Fibroblast of skin of right biceps (primary cell): Measurements from ENCODE around the gene RPL39L.
"Not testable (repeated sequence)": the region's sequence is repeated elsewhere in the genome, so short reads cannot be mapped to it uniquely, and the experiment has no call there.

Experiments used
- DNase-seq: peaks from one replicate; pipeline ENCODE4 v3.0.0-alpha.2; 2013

RPL39L gene

DNA sequence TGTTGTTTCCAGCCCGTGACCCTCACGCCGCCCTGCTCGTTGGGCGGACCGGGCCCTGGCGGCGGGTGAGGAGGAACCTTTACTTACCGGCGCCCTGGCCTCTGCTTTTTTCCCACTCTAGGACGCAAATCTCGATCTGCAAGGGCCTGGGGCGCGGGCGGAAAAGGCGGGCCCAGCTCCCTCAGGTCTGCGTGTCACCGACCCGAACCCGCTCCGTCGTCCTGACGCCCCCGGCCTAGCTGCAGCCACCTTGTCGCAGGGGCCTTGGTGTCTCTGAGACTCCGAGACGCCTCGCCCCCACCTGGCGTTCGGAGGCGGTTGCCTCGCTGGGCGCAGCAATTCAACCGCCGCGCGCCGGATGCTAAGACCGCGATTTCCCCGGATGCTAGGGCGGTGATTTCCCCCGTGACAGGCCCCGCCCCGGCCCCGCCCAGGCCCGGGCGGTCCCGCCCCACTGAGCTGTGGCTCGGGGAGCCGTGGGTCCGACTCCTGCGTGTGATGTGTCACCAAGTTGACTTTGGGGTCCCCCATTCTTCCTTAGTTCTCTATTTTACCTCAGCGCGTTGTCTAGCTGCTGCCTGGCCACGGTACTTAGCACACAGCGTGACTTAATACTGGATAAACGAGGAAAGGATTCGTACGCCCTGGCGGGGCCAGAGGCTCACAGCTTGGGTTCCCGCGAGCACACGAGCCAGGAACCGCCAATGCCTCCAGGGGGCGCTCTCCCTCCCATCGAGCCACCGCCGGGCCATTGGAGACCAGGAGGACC is at the start of gene RPL39L:
TSS of gene RPL39L (minus strand) at position 371 of the 769 bp plus-strand sequence. CDS start 18,196 bp downstream, outside the sequence.
- peak; percentile 88 for DNase-seq

DNA sequence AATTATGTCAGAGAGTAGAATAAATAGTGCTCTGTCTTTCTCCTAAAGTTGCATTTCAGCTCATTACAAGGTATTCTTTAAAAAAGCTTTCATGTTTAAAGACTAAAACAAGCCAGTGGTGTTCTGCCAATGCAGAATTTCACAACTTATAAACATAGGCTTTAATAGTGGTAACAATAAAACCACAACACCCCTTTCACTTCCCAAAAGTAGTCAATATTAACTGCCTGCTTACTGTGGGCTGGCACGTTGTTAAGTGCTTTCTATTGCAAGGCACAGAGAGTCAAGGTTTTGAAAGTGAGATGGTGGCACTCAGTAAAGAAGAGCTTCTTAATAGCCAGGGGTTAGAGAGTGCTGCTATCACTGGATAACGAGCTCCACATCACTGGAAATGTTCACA is 49.6 kb upstream of the RPL39L start:
- DNase-seq = no peak

DNA sequence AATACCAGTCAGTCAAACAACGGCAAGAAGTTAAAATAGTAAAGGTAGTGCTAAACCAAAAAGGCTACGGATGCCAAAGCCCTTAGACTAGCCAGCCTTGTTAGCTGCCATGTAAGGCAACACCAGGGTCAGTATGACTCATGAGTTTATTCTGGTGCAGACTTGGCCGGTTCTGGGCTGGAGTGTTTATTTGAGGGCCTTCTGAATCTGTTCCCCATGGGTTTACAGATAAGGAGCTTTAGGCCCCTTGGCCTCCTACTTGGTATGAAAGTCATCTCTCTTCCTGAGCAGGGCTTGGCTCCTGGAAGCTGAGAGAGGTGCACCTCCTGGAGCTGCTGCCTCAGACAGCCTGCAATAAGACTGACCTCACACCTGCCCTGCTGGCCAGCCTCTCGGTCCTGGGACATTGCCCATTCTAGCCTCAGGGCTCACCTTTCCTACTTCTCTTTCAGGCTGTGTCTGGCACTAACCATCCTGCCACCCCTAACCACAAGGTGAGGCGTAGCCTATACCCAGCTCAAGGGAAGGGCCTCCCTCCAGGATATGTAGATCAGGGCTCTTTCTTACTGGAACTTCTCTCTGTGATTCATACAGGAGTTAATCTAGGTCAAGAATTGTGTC is 47.6 kb upstream of the RPL39L start:
- peak; percentile 68 for DNase-seq

DNA sequence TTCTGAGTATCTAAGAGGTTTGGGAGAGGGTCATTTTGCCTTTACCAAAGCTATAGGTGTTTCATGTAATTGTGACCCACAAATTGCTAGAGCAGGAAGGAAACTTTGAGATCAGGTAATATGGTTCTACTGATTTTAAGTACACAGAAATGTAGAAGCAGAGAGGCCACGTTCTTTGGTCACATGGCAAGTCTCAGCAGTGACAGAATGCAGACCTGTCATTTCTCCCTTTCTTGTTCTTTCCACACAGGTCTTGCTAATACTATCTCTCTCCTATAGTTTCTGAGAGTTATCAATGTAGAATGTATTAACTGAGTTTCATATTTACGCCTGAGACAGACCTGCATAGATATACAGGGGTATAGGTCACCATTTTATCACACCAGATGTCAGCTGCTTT is 47.1 kb upstream of the RPL39L start:
- no peak for DNase-seq

DNA sequence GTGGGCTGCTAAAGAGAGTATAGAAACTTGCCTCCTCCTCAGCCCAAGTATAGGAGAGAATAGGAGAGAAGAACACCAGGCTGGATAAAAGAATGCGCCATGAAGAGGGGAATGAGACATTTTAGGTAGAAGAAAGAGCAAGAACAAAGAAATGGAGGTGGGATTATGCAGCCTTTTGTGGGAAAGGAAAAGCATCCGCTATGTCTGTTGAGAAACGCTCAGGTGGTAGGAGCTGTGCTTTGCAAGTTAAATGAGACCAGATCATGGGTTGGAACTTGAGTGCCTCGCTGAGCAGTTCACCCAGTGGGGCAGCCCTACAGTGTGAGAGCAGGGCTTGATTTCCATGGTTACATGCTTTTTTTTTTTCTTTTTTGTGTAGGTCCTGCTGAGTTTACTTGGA is 46.5 kb upstream of the RPL39L start:
- DNase-seq = no peak

DNA sequence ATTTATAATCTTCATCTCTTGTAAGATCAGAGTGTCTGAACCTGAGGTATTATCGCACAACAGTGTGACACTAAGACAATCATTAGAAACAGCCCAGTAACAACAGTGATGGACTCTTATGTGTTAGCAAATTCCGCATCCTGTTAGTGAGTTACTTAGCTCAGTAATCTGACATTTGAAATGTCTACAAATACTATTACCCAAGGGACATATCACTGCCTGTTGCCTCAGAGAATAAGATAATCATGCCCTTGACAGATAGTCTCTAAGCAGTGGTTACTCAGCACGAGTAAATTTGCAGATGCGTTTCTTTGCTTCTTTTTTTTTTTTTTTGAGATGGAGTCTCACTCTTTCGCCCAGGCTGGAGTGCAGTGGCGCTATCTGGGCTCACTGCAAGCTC is 44.6 kb upstream of the RPL39L start:
- no peak for DNase-seq

DNA sequence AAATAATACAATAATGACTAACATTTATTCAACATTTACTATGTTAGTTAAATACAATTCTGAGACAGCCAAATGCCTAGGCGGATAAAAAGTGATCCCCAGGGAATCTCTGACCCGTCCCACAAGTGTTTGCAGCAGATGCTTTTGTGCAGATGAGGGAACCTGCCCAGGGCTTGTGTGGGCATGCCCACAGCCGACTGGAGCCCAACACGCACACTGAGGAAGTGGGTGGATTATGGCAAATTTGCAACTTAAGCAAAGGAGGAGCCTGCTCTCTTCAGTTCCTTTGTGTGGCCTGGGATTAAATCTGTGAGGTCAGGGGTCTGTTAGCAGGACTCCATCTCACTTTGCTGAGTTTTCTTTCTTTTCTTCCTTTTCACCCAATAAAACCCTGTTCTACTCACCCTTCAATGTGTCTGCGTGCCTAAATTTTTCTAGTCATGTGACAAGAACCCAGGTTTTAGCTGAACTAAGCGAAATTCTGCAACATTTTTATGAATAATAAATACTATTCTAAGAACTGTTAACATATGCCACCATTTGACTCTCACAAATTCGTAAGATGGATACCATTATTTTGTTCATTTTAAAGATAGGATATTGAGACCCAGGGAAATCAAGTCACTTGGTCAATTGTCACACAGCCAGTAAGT is 44.0 kb upstream of the RPL39L start:
- DNase-seq = peak; percentile 27

DNA sequence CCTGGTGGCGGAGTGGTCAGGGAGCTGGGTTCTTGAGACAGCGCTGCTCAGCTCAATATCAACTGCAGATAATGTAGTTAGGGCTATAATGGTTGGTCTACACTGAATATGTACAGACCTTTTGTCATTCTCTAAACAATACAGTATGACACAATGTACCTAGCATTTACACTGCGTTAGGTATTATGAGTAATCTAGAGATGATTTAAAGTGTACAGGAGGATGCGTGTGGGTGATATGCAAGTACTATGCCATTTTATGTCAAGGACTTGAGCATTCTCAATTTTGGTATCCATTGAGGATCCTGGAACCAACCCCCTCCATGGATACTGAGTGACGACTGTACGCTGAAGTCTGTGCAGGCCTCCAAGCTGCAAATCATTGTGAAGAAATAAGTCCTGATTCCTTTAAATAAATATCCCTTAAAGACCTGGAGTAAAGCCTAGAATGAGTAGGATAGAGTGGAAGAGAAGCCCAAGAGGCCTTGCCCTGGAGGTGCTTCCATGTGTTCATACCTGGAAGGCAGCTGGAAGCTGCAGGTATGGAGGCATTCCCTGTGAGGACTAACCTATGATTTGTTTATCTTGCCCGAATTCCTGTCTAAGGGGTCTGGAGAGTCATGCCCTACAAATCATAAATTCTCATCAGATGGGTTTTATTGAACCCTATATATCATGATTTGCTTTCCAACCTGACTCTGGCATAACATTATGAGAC is 42.3 kb upstream of the RPL39L start:
- DNase-seq = no peak

DNA sequence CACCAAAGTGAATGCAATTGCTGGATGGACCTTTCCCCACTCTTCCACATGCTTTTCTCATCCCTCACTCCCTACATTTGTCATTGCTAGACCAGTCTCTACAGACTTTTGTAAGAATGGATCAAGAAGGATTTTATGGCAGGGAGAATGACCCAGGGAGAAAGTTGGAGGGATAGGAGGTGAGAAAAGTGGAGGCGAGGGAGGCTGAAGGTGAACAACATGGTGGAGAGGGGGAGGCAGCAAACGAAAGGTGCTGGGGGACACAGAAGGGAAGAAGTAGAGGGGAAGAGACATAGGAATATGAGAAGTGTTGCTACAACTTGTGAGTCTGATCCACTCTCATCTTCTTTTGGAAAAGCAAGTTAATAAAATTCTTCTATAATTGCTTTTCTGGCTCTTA is 33.6 kb upstream of the RPL39L start:
- no peak for DNase-seq

DNA sequence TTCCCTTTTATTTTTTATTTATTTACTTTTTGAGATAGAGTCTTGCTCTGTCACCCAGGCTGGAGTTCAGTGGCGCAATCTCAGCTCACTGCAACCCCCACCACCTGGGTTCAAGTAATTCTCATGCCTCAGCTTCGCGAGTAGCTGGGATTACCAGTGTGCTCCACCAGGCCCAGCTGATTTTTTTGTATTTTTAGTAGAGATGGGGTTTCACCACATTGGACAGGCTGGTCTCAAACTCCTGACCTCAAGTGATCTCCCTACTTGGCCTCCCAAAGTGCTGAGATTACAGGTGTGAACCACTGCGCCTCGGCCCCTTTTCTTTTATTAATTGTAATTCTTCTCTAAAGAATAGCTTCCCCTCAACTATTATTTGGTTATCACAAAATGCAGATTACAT is 31.6 kb upstream of the RPL39L start:
- DNase-seq = not testable (repeated sequence)

DNA sequence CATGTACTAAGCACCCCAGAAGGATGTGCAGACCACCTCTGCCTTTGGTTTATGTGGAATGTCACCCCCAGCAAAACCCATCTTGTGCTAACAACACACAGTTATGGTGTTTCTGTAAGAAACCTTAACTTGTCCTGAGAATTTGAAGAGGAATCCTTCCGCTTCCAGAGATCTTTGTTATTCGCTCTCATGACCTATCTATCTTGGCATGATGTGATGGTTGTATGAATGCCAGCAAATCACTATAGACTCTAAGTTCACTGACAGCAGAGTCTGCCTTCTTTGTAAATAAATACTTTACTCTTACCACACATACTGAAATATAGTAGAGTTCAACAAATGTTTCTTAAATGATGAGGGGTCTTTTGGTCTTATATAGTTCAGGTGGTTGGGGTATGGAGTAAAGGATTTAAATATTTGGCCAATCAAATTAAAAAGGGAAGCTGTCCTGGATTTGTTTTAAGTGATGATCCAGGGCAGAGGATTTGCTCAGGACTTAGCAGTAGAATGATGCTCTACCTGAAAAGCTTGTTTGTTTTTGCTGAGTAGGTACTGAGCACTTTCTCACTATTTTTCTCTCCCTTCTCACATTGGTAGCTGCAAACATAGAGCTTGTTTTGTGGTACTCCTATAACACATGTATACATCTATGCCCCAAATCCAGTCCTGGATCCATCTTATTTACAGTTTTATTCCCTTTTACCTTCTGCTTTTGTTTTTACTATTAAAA is 30.1 kb upstream of the RPL39L start:
- DNase-seq = peak; percentile 53

DNA sequence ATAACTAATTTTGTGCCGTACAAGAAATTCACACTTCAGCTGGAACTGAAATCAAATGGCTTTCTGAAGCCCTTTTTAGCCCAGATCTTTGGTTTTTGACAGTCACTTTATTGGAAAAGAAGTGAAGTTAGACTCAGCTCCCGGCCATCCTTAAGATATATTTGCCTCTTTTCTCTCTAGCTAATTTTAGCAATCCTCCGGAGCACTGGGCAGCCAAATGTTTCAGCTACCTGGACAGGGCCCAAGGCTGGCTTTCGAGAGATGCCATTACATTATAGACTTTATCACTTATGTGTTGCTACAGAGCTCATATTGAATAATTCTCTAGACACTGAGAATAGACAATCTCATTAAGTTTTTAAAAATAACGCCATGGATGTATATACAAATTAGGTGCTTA is 28.5 kb upstream of the RPL39L start:
- DNase-seq = no peak

DNA sequence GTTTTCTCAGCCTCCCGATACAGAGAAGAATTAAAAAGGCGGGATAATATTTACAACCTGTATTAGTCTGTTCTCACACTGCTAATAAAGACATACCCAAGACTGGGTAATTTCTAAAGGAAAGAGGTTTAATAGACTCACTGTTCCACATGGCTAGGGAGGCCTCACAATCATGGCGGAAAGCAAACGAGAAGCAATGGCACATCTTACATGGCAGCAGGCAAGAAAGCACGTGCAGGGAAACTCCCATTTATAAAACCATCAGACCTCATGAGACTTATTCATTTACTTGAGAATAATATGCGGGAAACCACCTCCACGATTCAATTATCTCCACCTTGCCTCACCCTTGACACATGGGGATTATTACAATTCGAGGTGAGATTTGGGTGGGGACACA is 27.5 kb upstream of the RPL39L start:
- DNase-seq = no peak

DNA sequence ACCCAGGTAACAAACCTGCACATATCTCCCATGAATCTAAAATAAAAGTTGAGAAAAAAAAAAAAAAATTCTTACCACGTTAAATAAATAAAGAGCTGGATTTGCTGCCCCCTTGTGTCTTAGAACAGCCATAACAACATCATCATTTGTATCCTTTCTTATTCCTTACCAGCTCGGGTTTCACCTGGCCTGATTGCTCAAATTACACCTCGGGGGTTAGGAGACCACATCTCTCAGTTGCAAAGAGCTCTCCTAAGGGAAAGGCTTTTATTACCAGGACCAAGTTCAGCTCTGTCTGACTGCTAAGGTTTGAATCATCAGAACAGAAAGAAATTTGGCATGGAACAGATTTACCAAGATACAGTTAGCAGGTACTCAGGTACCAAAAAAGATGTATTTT is 25.8 kb upstream of the RPL39L start:
- peak; percentile 64 for DNase-seq

DNA sequence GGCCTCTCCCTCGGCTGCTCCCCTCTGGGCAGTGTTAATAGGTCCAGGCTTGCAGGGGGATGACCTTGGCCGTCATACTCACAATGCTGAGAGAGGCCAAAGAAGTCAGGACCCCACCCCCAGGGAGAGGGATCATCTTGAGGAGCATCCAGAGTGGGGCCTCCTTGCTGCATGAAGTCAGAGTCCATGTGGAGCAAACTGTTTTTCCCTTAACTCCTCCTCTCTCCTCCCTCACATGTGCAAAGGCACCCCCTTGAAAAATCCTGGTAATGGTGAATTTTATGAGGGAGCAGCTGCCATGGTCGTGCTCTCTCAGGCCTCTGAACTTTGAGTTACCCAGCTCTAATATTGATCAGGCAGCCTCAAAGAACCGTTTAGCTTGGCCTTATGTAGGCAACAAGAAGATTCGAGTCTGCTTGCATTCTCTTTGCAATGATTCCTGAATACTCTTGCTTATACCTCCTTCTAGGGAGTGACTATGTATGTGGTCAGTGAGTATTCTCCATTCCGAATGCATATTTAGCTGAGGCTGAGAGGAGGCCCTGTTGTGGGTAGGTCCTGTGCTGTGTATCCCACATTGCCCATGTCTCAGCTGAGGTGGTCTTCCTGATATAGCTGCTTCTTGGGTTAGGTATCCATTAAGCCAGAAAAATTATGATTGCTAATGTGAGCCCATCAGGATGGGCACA is 23.1 kb upstream of the RPL39L start:
- DNase-seq = no peak

DNA sequence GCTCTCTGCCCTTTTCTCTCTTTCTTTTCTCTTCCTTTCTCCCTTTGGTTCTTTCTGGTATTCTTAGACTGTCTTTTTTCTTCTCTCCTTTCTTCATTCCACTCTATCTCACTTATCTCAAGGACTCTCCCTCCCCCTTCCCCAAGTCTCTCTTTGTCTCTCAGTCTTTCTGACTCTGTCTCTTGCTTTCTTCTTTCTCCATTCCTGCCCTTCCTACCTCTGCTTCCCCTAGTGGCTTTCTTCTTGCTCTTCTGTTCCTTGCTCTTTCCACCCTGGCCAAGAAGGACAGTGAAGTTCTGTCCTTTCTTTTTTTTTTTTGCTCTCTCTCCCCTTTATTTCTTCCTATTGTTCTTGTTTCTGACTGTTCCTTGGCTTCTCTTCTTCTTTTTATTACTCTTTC is 22.3 kb upstream of the RPL39L start:
- no peak for DNase-seq

DNA sequence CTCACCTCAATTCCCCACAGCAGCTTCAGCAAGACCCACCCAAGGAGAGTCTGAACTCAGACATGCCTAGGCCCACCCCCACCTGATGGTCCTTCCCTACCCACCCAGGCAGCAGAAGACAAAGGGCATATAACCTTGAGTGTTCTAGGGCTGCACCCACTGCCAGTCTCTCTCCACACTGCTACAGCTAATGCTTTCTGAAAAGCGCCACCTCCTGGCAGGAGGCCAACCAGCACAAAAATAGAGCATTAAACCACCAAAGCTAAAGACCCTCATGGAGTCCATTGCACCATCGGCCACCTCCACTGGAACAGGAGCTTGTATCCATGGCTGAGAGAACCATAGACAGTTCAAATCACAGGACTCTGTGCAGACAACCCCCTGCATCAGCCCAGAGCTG is 11.3 kb upstream of the RPL39L start:
- no peak for DNase-seq

DNA sequence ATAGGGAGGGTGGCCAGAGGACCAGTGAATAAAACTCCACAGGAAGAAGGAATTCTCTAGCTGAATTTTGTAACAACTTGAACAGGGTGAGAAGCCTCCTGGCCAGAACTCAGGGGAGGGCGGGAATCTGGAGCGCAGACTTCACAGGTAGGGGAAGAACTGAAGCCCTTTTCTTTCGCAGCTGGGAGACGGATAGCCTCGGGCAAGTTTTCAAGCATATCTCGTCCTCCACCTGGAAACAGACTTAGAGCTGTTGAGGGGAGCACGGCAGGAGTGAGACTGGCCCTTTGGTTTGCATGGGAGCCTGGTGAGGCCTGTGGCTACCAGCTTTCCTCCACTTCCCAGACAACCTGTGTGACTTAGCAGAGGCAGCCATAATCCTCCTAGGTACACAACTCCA is 10.9 kb upstream of the RPL39L start:
- DNase-seq = no peak

DNA sequence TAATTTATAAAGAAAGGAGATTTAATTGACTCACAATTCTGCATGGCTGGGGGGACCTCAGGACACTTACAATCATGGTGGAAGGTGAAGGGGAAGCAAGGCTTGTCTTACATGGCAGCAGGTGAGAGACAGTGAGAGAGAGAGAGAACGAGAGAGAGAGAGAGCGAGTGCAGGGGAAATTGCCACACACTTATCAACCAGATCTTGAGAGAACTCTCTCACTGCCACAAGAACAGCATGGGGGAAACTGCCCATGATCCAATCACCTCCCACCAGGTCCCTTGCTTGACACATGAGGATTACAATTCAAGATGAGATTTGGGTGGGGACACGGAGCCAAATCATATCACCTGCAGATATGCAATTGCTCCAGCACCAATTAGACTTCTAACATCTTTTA is 7.1 kb upstream of the RPL39L start:
- DNase-seq = no peak

DNA sequence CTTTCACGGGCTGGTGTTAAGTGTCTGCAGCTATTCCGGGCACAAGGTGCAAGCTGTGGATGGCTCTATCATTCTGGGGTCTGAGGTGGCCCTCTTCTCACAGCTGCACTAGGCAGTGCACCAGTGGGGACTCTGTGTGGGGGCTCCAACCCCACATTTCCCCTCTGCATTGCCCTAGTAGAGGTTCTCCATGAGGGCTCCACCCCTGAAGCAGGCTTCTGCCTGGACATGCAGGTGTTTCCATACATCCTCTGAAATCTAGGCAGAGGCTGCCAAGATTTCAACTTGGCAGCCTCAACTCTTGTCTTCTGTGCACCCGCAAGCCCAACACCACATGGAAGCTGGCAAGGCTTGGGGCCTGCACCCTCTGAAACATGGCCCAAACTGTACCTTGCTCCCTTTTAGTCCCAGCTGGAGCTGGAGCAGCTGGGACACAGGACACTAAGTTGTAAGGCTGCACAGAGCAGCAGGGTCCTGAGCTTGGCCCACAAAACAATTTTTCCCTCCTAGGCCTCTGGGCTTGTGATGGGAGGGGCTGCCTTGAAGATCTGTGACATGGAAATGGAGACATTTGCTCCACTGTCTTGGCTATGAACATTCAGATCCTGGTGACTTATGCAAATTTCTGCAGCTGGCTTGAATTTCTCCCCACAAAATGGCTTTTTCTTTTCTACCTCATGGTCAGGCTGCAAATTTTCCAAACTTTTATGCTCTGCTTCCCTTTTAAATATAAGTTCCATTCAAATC is 6.0 kb upstream of the RPL39L start:
- no peak for DNase-seq

DNA sequence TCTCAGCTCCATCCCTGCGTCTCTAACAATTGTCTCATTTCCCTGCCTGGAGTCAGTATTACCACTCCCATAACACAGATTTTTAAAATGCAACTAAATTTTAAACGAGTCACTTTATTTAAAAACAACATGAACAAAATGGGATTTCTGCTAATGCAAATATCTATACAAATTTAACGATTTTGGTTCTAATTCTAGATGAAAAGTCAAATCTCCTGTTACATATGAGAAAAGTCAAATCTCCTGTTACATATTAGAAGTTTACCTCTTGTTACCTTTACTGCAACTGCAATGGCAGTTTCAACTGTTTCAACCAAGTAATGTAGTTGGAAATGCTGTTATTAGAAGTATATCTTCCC is 578 bp upstream of the RPL39L start:
- DNase-seq = no peak

DNA sequence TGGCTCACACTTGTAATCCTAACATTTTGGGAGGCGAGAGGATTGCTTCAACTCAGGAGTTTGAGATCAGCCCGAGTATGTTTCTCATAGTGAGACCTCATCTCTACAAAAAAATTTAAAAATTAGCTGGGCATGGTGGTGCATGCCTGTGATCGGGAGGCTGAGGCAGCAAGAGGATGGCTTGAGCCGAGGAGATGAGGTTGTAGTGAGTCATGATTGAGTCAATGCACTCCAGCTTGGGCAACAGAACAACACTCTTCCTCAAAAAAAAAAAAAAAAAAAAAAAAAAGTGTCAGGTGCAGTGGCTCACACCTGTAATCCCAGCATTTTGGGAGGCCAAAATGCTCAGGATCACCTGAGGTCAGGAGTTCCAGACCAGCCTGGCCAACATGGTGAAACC is 2.4 kb downstream of the RPL39L start:
- peak; percentile 53 for DNase-seq
